ENCODE data around the gene DOCK3.
"Not testable (repeated sequence)": the region's sequence is repeated elsewhere in the genome, so short reads cannot be mapped to it uniquely, and the experiment has no call there.

DOCK3 gene

GRCh38 chr3:50840983-50841489 is 166.3 kb downstream of the DOCK3 start:
- H3K4me3 ChIP-seq (ENCODE audit: low read depth, low read length), result no peak overlapping the region
- no peak for DNase-seq (ENCODE audit: low read depth)
- no peak for TF ChIP-seq CTCF (IDR thresholded peaks at IDR 0.05; ENCODE audit: insufficient read depth, low read depth, low read length, missing control alignments)

DNA sequence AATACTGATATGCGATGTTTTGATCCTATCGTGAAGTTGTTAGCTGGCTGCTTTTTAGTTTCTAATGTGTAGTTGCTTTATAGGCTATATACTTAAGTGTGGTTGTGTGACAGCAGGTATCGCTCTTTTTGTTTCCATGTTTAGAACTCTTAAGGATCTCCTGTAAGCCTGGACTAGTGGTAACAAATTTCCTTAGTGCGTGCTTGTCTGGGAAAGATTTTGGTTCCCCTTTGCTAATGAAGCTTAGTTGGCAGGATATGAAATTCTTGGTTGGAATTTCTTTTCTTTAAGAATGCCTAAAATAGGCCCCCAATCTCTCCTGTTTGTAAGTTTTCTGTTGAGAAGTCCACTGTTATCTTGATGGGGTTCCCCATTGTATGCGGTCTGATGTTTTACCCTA is 173.6 kb downstream of the DOCK3 start:
- no peak overlapping the region for H3K4me3 ChIP-seq (ENCODE audit: low read depth, low read length)
- no peak for TF ChIP-seq CTCF (IDR thresholded peaks at IDR 0.05; ENCODE audit: insufficient read depth, low read depth, low read length, missing control alignments)
- no peak for DNase-seq (ENCODE audit: low read depth)

DNA sequence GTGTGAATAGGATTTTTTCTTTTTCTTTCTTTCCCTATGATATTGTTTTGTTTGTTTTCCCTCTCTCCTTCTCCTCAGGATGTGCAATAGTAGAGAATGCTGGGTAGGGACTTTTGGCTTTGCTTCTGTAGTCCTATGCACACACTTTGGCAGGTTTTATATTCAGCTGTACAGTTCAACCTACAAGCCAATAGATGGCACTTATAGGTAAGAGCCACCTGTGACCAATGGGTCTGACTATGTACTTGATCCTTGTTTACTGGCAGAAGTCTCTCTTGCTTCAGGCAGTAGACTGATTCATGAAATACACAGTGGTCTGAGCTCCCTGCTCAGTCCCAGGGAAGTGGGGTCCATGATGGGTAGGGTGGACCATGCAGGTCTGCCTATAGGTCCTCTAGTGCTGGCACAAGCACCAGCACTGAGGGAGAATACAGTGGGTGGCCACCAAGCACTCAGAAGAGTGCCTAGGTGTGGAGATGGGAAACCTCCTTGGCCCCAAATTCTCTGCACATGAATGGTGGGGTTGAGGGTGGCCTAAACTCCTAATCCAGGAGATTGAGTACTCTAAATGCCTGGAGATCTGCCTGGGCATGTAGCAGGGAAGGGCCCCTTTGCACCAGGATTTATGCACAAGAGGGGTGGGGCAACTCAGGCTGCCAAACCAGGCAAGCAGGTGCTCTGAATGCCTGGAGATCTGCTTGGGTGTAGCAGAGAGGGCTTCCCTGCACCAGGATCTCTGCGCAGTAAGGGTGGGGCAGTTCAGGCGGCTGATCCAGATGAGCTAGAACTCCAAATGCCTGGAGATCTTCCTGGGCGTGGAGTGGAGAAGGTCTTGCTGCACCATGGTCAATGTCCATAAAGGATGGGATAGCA is 176.1 kb downstream of the DOCK3 start:
- H3K4me3 ChIP-seq (ENCODE audit: low read depth, low read length), result no peak overlapping the region
- no peak for TF ChIP-seq CTCF (IDR thresholded peaks at IDR 0.05; ENCODE audit: insufficient read depth, low read depth, low read length, missing control alignments)
- no peak for DNase-seq (ENCODE audit: low read depth)

GRCh38 chr3:50853936-50854335 is 179.2 kb downstream of the DOCK3 start:
- no peak for TF ChIP-seq CTCF (IDR thresholded peaks at IDR 0.05; ENCODE audit: insufficient read depth, low read depth, low read length, missing control alignments)
- H3K4me3 ChIP-seq (ENCODE audit: low read depth, low read length), result no peak overlapping the region
- DNase-seq (ENCODE audit: low read depth), result no peak

- no peak overlapping the region for H3K4me3 ChIP-seq (ENCODE audit: low read depth, low read length)
- peak; percentile 18 for DNase-seq (ENCODE audit: low read depth)
- peak; percentile 16 for TF ChIP-seq CTCF (IDR thresholded peaks at IDR 0.05; ENCODE audit: insufficient read depth, low read depth, low read length, missing control alignments)
Observed at GRCh38 chr3:50862221-50862620, 187.5 kb downstream of the DOCK3 start.

GRCh38 chr3:50873376-50874157 is 198.8 kb downstream of the DOCK3 start:
- H3K4me3 ChIP-seq (ENCODE audit: low read depth, low read length), result no peak overlapping the region
- TF ChIP-seq CTCF (IDR thresholded peaks at IDR 0.05; ENCODE audit: insufficient read depth, low read depth, low read length, missing control alignments), result no peak
- peak; percentile 61 for DNase-seq (ENCODE audit: low read depth)

GRCh38 chr3:50874876-50875275 is 200.1 kb downstream of the DOCK3 start:
- DNase-seq (ENCODE audit: low read depth); H3K4me3 ChIP-seq (ENCODE audit: low read depth, low read length): not testable (repeated sequence)
